ENCODE results near the gene ABI3BP. TPM values are rescaled to one million over a fixed set of nuclear protein-coding genes. Genes with fewer than 3 reads are reported as not detected.

The ABI3BP gene
- total and polyA plus RNA-seq, 11 donors: 7.8 to 96.6 (median 26.4) TPM

GRCh38 chr3:100761211-100761942 is 231.8 kb downstream of the ABI3BP start:
- no peaks in the 10 kb centered on the region for H3K9me3 ChIP-seq
- ATAC-seq: peak in 2 of 4 donors; percentile 39 to 54
- peak in 2 of 12 donors; percentile 13 for TF ChIP-seq CTCF (IDR thresholded peaks at IDR 0.05)
- TF ChIP-seq POLR2A (IDR thresholded peaks at IDR 0.05): no peak
- WGBS, 4 donors: 70 to 86% (median 79%) methylated on average over 1 of the region's 1 CpG
- H3K4me3 ChIP-seq: no peak overlapping the region
- H3K4me1 ChIP-seq: peaks cover 0 to 27% (median 6%) of the 10 kb centered on the region in 12 donors
- peaks cover 0 to 19% (median 0%) of the 10 kb centered on the region in 9 donors for H3K36me3 ChIP-seq
- DNase-seq: no peak
- no peaks in the 10 kb centered on the region for H3K27me3 ChIP-seq
- H3K27ac ChIP-seq: no peak overlapping the region
- intact Hi-C loops (cut with DNase I): no loop called here

GRCh38 chr3:100760377-100760776 is 232.8 kb downstream of the ABI3BP start:
- no peak for ATAC-seq
- Histone ChIP-seq H3K4me1 (peaks cover 0 to 37% (median 12%) of the 10 kb centered on the region in 12 donors), H3K27me3 (no peaks in the 10 kb centered on the region), H3K27ac (no peak overlapping the region), H3K9me3 (no peaks in the 10 kb centered on the region), H3K4me3 (no peak overlapping the region), H3K36me3 (peaks cover 0 to 12% (median 0%) of the 10 kb centered on the region in 9 donors)
- TF ChIP-seq CTCF (IDR thresholded peaks at IDR 0.05) (no peak), POLR2A (IDR thresholded peaks at IDR 0.05) (no peak)
- 49 to 79% (median 56%) methylated on average over 4 of the region's 4 CpGs for WGBS, 4 donors
- intact Hi-C loops (cut with DNase I): no loop called here
- DNase-seq: no peak

- H3K9me3 ChIP-seq: no peaks in the 10 kb centered on the region
- peaks cover 0 to 42% (median 12%) of the 10 kb centered on the region in 12 donors for H3K4me1 ChIP-seq
- intact Hi-C loops (cut with DNase I): no loop called here
- DNase-seq (no peak), ATAC-seq (no peak)
- H3K27ac ChIP-seq: no peak overlapping the region
- no peak overlapping the region for H3K4me3 ChIP-seq
- no peak for TF ChIP-seq POLR2A (IDR thresholded peaks at IDR 0.05)
- no peak for TF ChIP-seq CTCF (IDR thresholded peaks at IDR 0.05)
- H3K27me3 ChIP-seq: no peaks in the 10 kb centered on the region
- H3K36me3 ChIP-seq: peaks cover 0 to 14% (median 0%) of the 10 kb centered on the region in 9 donors
Observed at GRCh38 chr3:100759950-100760349, 233.3 kb downstream of the ABI3BP start.

- TF ChIP-seq CTCF (IDR thresholded peaks at IDR 0.05): no peak
- TF ChIP-seq POLR2A (IDR thresholded peaks at IDR 0.05): no peak
- peaks cover 0 to 18% (median 0%) of the 10 kb centered on the region in 9 donors for H3K36me3 ChIP-seq
- no peaks in the 10 kb centered on the region for H3K9me3 ChIP-seq
- H3K27me3 ChIP-seq: no peaks in the 10 kb centered on the region
- ATAC-seq: no peak
- intact Hi-C loops (cut with DNase I): no loop called here
- no peak overlapping the region for H3K4me3 ChIP-seq
- H3K4me1 ChIP-seq: peaks cover 0 to 46% (median 12%) of the 10 kb centered on the region in 12 donors
- DNase-seq: no peak
- WGBS, 4 donors: 56 to 75% (median 56%) methylated on average over 3 of the region's 3 CpGs
- H3K27ac ChIP-seq: no peak overlapping the region
Observed at GRCh38 chr3:100759159-100759558, 234.1 kb downstream of the ABI3BP start.
